Activated CD8-positive, alpha-beta memory T cell treated with anti-CD3 and anti-CD28 coated beads for 1 hour (primary cell): Measurements from ENCODE around the gene C11orf52.

Source experiments
- DNase-seq, 2 donors: peaks; one replicate each; pipeline ENCODE4 v3.0.0-alpha.2; 2020; ENCODE audit warnings: low read depth in 1 of 2; ENCODE audit errors: extremely low read depth in 1 of 2

C11orf52 gene

DNA sequence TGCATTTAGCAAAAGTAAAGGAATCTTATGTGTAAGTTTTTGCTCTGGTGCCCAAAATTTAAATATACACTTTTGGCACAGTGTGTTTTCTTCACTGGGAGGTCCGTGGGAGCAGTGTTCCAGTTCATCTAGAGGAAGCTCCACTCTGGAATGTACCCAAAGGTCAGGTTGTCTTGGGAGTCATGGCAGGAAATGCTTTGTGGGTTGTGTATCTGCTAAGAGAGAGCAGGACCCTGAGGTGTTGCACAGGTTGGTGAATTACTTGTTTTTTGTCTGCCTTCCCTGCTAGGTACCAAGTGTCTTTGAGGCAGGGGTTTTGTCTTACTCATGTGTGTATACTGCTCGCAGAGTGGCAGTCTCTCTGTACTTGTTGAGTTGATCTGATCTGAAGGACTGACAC, 55.7 kb downstream of the C11orf52 start:
- no peak for DNase-seq

GRCh38 chr11:111975076-111975806, 56.5 kb downstream of the C11orf52 start:
- DNase-seq, result no peak

DNA sequence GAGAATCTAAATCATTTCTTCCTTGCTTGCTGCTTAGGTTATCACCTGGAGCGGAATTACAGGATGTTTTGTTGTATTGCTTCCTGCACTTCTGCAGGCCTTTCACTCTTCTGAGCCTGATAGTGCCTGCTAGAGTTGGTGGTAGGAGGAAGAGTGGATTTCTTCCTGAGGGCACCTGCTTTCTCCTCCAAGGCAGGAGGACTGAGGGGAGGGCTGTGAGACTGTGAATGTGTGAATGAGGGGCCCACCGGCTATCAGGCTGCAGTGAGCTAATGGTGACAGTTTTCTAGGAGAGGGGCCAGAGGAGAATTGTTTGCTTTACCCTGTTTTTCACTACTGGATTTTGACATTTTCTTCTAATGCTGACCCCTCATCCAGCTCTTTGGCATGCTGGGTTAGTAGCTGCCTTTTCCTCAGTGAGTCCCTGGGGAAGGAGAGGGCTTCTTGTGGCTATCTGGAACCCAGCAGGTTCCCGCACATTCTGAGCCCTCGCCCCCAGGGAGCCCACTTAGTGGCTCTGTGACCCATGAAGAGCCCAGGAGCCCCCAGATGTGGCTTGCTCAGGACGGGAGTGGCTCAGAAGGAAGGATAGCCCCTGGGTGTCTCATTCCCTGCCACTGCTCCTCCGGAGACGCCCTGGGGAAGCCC, 57.5 kb downstream of the C11orf52 start:
- no peak for DNase-seq
